ENCODE results near the gene CCDC63. TPM values are rescaled to one million over a fixed set of nuclear protein-coding genes. Genes with fewer than 3 reads are reported as not detected.

Gene CCDC63
- total RNA-seq, 1 donor, result not detected

DNA sequence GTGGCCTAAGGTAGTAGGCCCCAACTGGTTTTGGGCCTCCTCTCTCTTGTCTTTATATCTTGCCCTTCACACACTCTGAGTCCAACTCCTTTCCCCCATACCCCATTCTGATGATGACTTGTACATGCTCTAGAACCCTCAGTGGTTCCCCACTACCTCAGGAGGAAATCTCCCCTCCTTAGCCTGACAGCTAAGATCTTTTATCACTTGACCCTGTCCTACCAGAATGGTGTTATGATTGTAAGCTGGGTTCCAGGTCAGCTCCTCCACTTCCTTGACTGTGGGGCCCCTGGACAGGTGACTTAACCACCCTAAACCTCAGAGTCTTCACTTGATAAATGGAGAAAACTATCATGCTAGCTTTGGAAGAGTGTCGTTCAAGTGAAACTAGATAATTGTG, 83.0 kb downstream of the CCDC63 start:
- Histone ChIP-seq H3K27ac (ENCODE audit: low read depth, low read length) (no peak overlapping the region), H3K4me2 (ENCODE audit: insufficient read depth, low read length) (no peak overlapping the region), H3K4me3 (ENCODE audit: insufficient read depth, low read length) (no peak overlapping the region), H3K36me3 (ENCODE audit: insufficient read depth, low read length) (no peaks in the 10 kb centered on the region), H3K79me2 (ENCODE audit: insufficient read depth, low read length) (no peaks in the 10 kb centered on the region), H3K27me3 (ENCODE audit: insufficient read depth, low read length) (peaks cover 15% of the 10 kb centered on the region), H4K20me1 (ENCODE audit: insufficient read depth, low read length) (no peaks in the 10 kb centered on the region), H3K9me3 (ENCODE audit: low read depth, low read length) (no peaks in the 10 kb centered on the region), H3K4me1 (ENCODE audit: insufficient read depth, low read length) (no peaks in the 10 kb centered on the region), H2AFZ (ENCODE audit: low read length) (no peak overlapping the region)
- TF ChIP-seq, protein P1, sequence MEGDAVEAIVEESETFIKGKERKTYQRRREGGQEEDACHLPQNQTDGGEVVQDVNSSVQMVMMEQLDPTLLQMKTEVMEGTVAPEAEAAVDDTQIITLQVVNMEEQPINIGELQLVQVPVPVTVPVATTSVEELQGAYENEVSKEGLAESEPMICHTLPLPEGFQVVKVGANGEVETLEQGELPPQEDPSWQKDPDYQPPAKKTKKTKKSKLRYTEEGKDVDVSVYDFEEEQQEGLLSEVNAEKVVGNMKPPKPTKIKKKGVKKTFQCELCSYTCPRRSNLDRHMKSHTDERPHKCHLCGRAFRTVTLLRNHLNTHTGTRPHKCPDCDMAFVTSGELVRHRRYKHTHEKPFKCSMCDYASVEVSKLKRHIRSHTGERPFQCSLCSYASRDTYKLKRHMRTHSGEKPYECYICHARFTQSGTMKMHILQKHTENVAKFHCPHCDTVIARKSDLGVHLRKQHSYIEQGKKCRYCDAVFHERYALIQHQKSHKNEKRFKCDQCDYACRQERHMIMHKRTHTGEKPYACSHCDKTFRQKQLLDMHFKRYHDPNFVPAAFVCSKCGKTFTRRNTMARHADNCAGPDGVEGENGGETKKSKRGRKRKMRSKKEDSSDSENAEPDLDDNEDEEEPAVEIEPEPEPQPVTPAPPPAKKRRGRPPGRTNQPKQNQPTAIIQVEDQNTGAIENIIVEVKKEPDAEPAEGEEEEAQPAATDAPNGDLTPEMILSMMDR (IDR thresholded peaks at IDR 0.05; ENCODE audit: extremely low read depth, low read depth, low read length), result no peak
- DNase-seq (ENCODE audit: insufficient read length, low spot score, missing footprints), result no peak

DNA sequence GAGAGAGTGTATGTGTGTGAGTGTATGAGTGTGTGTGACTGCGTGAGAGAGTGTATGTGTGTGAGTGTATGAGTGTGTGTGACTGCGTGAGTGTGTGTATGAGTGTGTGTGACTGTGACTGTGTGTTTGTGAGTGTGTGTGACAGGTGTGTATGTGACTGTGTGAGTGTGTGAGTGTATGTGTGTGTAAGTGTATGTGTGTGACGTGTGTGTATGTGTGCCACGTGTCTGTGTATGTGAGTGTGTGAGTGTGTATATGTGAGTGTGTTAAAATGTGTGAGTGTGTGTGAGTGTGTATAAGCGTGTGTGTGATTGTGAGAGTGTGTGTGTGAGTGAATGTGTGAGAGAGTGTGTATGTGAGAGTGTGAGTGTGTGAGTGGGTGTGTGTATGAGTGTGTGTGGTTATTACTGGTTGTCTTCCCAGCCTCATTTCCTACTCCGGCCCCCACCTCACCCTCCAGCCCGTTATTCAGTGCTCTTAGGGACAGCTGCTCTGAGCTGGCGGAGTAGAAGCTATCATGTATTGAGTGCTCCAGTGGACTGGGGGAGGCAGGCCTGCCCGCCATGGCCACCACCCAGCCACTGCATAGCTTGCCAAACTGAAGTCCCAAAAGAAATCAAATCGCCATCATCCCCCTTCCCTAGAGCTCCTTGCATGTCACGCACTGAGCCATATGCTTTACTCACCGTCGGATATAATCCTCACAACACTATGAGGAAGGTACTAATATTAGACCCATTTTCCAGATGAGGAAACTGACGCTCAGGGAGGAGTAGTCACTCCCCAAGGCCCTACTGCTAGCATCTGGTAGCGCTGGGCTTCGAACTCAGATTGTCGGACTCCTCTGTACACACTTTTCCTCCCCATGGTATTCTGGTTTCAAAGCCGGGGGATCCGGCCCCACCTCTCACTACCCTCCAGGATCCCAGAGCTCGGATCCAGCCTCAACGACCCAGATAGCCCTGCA, 83.8 kb downstream of the CCDC63 start:
- no peak overlapping the region for H3K4me2 ChIP-seq (ENCODE audit: insufficient read depth, low read length)

DNA sequence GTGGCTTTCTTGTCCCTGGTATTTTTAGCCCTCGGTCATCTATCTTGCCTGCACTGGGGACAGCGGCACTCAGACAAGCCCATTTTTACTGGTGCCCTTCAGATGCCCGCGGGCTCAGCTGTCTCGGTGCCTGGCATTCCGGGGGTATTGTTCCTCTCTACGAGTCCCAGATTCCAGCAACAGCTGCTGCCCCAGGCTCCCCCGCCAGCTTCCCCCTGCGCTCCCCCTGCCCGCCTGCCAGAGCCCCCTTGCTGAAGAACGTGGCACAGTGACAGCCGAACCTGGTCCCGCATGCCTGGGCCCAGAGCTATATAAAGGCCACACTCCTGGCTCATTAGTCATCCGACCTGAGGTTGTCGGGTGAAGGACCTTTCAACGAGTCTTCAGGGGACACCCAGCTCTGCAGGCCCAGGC, 84.5 kb downstream of the CCDC63 start:
- TF ChIP-seq, protein P1 (IDR thresholded peaks at IDR 0.05; ENCODE audit: extremely low read depth, low read depth, low read length), result no peak
- no peaks in the 10 kb centered on the region for H4K20me1 ChIP-seq (ENCODE audit: insufficient read depth, low read length)
- H3K4me1 ChIP-seq (ENCODE audit: insufficient read depth, low read length), result no peaks in the 10 kb centered on the region
- no peak overlapping the region for H3K4me3 ChIP-seq (ENCODE audit: insufficient read depth, low read length)
- H3K27ac ChIP-seq (ENCODE audit: low read depth, low read length), result no peak overlapping the region
- H2AFZ ChIP-seq (ENCODE audit: low read length), result no peak overlapping the region
- no peaks in the 10 kb centered on the region for H3K79me2 ChIP-seq (ENCODE audit: insufficient read depth, low read length)
- H3K9me3 ChIP-seq (ENCODE audit: low read depth, low read length), result no peaks in the 10 kb centered on the region
- no peaks in the 10 kb centered on the region for H3K36me3 ChIP-seq (ENCODE audit: insufficient read depth, low read length)
- DNase-seq (ENCODE audit: insufficient read length, low spot score, missing footprints), result peak; percentile 26
- peaks cover 13% of the 10 kb centered on the region for H3K27me3 ChIP-seq (ENCODE audit: insufficient read depth, low read length)
- no peak overlapping the region for H3K4me2 ChIP-seq (ENCODE audit: insufficient read depth, low read length)

More for the DNA sequence above, 83.8 kb downstream of the CCDC63 start:
- Histone ChIP-seq H3K9me3 (ENCODE audit: low read depth, low read length) (no peaks in the 10 kb centered on the region), H3K27me3 (ENCODE audit: insufficient read depth, low read length) (peaks cover 15% of the 10 kb centered on the region), H3K27ac (ENCODE audit: low read depth, low read length) (no peak overlapping the region), H3K36me3 (ENCODE audit: insufficient read depth, low read length) (no peaks in the 10 kb centered on the region), H3K4me3 (ENCODE audit: insufficient read depth, low read length) (no peak overlapping the region), H4K20me1 (ENCODE audit: insufficient read depth, low read length) (no peaks in the 10 kb centered on the region), H2AFZ (ENCODE audit: low read length) (no peak overlapping the region), H3K4me1 (ENCODE audit: insufficient read depth, low read length) (no peaks in the 10 kb centered on the region), H3K79me2 (ENCODE audit: insufficient read depth, low read length) (no peaks in the 10 kb centered on the region)
- TF ChIP-seq, protein P1 (IDR thresholded peaks at IDR 0.05; ENCODE audit: extremely low read depth, low read depth, low read length), result no peak
- DNase-seq (ENCODE audit: insufficient read length, low spot score, missing footprints), result peak; percentile 42

DNA sequence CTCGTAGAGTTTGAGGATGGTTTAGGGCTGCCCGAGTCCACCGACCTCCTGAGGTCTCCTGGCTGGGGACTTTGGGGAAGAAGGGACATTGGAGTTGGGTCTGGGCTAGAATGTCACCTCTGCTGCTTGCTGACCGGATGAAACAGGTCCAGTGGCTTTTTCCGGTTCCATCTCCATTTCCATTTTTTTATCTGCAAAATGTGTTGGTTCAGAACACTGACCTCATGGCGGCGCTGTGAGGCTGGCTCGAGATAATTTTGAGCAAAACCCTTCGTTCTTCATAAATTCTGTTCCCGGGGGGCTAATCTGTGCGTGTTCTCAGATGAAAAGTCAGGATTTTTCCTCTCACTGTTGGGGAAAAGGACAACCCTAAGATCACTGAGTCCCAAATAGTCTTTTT, 85.3 kb downstream of the CCDC63 start:
- Histone ChIP-seq H3K36me3 (ENCODE audit: insufficient read depth, low read length) (no peaks in the 10 kb centered on the region), H3K27ac (ENCODE audit: low read depth, low read length) (no peak overlapping the region), H3K27me3 (ENCODE audit: insufficient read depth, low read length) (peaks cover 20% of the 10 kb centered on the region), H3K4me2 (ENCODE audit: insufficient read depth, low read length) (no peak overlapping the region), H3K4me1 (ENCODE audit: insufficient read depth, low read length) (no peaks in the 10 kb centered on the region), H4K20me1 (ENCODE audit: insufficient read depth, low read length) (no peaks in the 10 kb centered on the region), H2AFZ (ENCODE audit: low read length) (no peak overlapping the region), H3K4me3 (ENCODE audit: insufficient read depth, low read length) (no peak overlapping the region), H3K79me2 (ENCODE audit: insufficient read depth, low read length) (no peaks in the 10 kb centered on the region), H3K9me3 (ENCODE audit: low read depth, low read length) (no peaks in the 10 kb centered on the region)
- no peak for DNase-seq (ENCODE audit: insufficient read length, low spot score, missing footprints)
- TF ChIP-seq, protein P1 (IDR thresholded peaks at IDR 0.05; ENCODE audit: extremely low read depth, low read depth, low read length), result peak; percentile 41
